Stomach (tissue), 9 donors: ENCODE measurements around the gene PHF1. TPM values are rescaled to one million over a fixed set of nuclear protein-coding genes. Genes with fewer than 3 reads are reported as not detected.
A peak's percentile ranks its signal among the peaks of the same experiment; 100 is the strongest.

ENCODE experiments used
- DNase-seq, 2 donors: peaks; one replicate each; pipeline versions ENCODE4 v3.0.0 to v3.0.0-alpha.2; 2013 to 2019
- H3K27ac ChIP-seq, 5 donors: fragments of 200-600 bp in 4 of 5; sonication (generic) in 4 of 5; one replicate each; pipeline ENCODE4 v1.5.1; 2013 to 2019; ENCODE audit warnings: mild to moderate bottlenecking in 1 of 5, moderate library complexity in 1 of 5
- H3K27me3 ChIP-seq, 3 donors: fragments of 200-600 bp; sonication (generic); one replicate each; pipeline ENCODE4 v1.5.1; 2017 to 2019; ENCODE audit warnings: mixed run types in 1 of 3
- H3K36me3 ChIP-seq, 4 donors: fragments of 200-600 bp; sonication (generic); 1 replicate in 3 of 4; 2 replicates in 1 of 4; pipeline ENCODE4 v1.5.1; 2016 to 2019
- H3K4me1 ChIP-seq, 4 donors: fragments of 200-600 bp; sonication (generic); one replicate each; pipeline ENCODE4 v1.5.1; 2016 to 2019
- H3K4me3 ChIP-seq, 4 donors: fragments of 200-600 bp; sonication (generic) in 3 of 4; one replicate each; pipeline ENCODE4 v1.5.1; 2016 to 2019; ENCODE audit warnings: mild to moderate bottlenecking in 1 of 4
- H3K9me3 ChIP-seq, 4 donors: fragments of 200-600 bp; sonication (generic); one replicate each; pipeline ENCODE4 v1.5.1; 2016 to 2019
- EP300 ChIP-seq: sonication (generic); formaldehyde crosslinking; IDR thresholded peaks from one replicate; pipeline ENCODE4 v1.6.1; 2017; ENCODE audit warnings: antibody characterized with exemption
- POLR2A ChIP-seq, 4 donors: fragments of 450-650 bp; IDR thresholded peaks; one replicate each; pipeline ENCODE4 v1.6.1; 2016; ENCODE audit warnings: antibody characterized with exemption in 4 of 4, control low read depth in 2 of 4, mild to moderate bottlenecking in 1 of 4, moderate library complexity in 1 of 4
- POLR2AphosphoS5 ChIP-seq, 3 donors: sonication (generic); formaldehyde crosslinking; IDR thresholded peaks; one replicate each; pipeline ENCODE4 v1.6.1; 2016; ENCODE audit warnings: antibody characterized with exemption in 3 of 3
- WGBS, 5 donors: extraction: QIAGEN DNeasy Blood & Tissue Kit in 3 of 5; methylation state at CpG; one replicate each; pipeline versions ENCODE4 v1.1.5 to v1.1.7; 2013 to 2018; 5-methylcytosine and 5-hydroxymethylcytosine counted together
- intact Hi-C: fragments of 100-400 bp; cut with DNase I; formaldehyde crosslinking; loops from one replicate; pipeline ENCODE4 v1.15.1; 2023; ENCODE audit warnings: low total_unique reads
- polyA plus RNA-seq, 3 donors: library from polyadenylated mRNA; stranded (reverse); fragments of 200-250 nt; gene quantifications; one replicate each; pipeline ENCODE4 v1.2.3, GENCODE V29; 2013
- total RNA-seq, 5 donors: library from RNA; depleted of rRNA; stranded (reverse); fragments of >200 nt; gene quantifications; one replicate each; pipeline versions ENCODE4 v1.1.0 to v1.2.3, GENCODE V29; 2014 to 2016
- TF ChIP-seq, protein P1 (sequence below), 7 experiments: fragments of 450-650 bp in 4 of 7; fragments of 200-600 bp in 3 of 7; sonication (generic) in 3 of 7; IDR thresholded peaks; one replicate each; pipeline ENCODE4 v1.5.1; 2016 to 2019; ENCODE audit warnings: antibody characterized with exemption in 7 of 7, control low read depth in 2 of 7, mild to moderate bottlenecking in 1 of 7
- donor health status: healthy with polysubstance abuse.
- donor health status: Bipolar disorder and iron deficiency.
- donor health status: healthy.

Gene PHF1
- total and polyA plus RNA-seq, 8 donors, result 22.0 to 125 (median 69.4) TPM

DNA sequence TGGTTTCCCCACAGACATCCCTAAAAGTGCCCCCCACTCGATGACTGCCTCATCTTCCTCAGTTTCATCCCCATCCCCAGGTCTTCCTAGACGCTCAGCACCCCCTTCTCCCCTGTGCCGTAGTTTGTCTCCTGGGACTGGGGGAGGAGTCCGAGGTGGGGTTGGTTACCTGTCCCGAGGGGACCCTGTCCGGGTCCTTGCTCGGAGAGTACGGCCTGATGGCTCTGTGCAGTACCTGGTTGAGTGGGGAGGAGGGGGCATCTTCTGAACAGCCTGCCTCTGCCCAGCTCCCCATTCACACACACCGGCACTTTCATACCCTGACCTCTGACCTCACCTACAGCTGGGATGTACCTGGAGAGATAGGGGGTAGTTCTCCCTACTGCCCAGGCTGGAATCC, 5.0 kb downstream of the PHF1 start:
- H3K9me3 ChIP-seq, result no peaks in the 10 kb centered on the region
- H3K4me3 ChIP-seq, result peak overlapping the region in 1 of 4 donors; percentile 83
- peaks cover 45 to 88% (median 77%) of the 10 kb centered on the region in 4 donors for H3K4me1 ChIP-seq
- intact Hi-C loops, result no loop called here
- WGBS, 5 donors, result 64 to 77% (median 72%) methylated on average over 8 to 9 of the region's 9 CpGs
- H3K36me3 ChIP-seq, result peaks cover 32 to 46% (median 44%) of the 10 kb centered on the region in 4 donors
- H3K27me3 ChIP-seq, result no peaks in the 10 kb centered on the region
- no peak for DNase-seq
- no peak for TF ChIP-seq POLR2AphosphoS5 (IDR thresholded peaks at IDR 0.05)
- H3K27ac ChIP-seq, result peak overlapping the region in 3 of 5 donors; percentile 92 to 95 (median 93)

DNA sequence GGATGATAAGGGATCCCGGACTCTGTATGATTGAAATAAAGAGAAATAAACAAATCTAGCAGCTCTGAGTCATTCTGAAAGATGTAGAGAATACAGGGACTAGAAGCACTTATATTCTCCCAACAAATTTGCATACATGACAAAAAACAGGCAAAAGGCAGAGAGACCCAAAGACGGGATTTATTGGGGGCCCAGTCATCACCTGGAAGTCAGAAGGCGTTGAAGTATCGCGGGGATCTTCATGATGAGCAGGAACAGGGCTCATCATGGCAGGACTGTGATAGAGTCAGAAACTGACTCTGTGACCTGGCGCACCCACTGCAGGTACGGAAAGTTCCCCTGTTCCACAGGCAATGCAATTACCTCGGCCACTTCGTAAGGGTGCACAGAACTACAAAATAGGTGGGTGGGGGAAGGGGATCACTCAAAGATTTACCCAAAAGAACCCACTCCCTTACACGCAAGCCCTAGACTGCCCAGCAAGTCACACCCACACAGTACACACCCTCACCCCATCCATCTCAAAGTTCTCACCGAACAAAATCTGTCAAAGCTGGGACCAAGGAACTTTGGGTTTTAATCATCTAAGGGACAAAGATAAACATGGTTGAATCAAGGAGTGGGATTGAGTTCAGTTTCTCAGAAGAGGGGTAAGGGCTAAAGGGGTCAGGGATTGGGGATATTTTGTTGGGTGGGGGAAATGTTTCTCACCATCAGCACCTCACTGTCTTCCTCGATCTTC, 5.7 kb downstream of the PHF1 start:
- WGBS, 5 donors, result 30 to 47% (median 38%) methylated on average over 12 of the region's 12 CpGs
- Histone ChIP-seq H3K36me3 (peaks cover 32 to 46% (median 44%) of the 10 kb centered on the region in 4 donors), H3K4me1 (peaks cover 43 to 86% (median 72%) of the 10 kb centered on the region in 4 donors), H3K27ac (peak overlapping the region in 4 of 5 donors; percentile 92 to 95 (median 94)), H3K9me3 (no peaks in the 10 kb centered on the region), H3K27me3 (no peaks in the 10 kb centered on the region), H3K4me3 (peak overlapping the region; percentile 57 to 83 (median 76))
- TF ChIP-seq, protein P1, sequence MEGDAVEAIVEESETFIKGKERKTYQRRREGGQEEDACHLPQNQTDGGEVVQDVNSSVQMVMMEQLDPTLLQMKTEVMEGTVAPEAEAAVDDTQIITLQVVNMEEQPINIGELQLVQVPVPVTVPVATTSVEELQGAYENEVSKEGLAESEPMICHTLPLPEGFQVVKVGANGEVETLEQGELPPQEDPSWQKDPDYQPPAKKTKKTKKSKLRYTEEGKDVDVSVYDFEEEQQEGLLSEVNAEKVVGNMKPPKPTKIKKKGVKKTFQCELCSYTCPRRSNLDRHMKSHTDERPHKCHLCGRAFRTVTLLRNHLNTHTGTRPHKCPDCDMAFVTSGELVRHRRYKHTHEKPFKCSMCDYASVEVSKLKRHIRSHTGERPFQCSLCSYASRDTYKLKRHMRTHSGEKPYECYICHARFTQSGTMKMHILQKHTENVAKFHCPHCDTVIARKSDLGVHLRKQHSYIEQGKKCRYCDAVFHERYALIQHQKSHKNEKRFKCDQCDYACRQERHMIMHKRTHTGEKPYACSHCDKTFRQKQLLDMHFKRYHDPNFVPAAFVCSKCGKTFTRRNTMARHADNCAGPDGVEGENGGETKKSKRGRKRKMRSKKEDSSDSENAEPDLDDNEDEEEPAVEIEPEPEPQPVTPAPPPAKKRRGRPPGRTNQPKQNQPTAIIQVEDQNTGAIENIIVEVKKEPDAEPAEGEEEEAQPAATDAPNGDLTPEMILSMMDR (IDR thresholded peaks at IDR 0.05), result no peak
- no peak for TF ChIP-seq POLR2A (IDR thresholded peaks at IDR 0.05)
- TF ChIP-seq EP300, result no peak
- TF ChIP-seq POLR2AphosphoS5 (IDR thresholded peaks at IDR 0.05), result no peak
- DNase-seq, result no peak
- intact Hi-C loops, result no loop called here

DNA sequence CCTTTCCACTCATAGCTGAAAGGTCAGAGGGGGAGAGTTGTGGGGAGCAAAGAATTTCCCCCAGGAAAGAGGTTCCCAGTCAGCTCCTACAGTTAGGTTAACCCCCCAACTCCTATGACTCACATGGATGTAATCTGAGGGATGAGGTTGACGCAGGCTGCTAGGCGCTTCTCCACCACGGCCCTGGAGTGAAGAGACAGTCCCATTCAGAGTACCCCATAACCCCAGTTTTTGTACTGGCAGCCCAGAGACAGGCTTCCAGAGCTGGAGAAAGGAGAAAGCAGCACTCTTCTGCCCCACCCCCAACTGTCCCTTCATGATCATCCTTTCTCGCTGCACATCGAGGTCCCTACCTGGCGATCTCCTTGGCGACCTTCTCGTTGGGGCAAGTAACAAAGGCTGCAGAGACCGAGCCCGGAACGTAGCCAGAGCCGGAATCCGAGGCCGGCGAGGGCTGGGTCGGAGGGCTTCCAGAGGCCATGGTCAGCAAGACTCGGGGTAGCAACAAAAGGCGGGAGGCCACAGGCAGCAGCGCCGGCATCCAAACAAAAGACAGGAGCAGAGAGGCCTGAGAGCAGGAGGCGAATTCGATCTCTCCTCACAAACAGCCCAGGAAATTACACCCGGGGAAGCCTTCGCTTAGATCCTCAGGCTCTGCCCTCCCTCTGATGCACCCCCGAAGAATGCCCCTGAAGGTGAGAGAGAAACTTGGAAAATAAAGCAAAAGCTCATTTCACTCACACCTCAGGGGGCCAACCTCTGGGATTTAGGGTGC, 6.5 kb downstream of the PHF1 start:
- intact Hi-C loops, result no loop called here
- no peak for TF ChIP-seq POLR2A (IDR thresholded peaks at IDR 0.05)
- TF ChIP-seq POLR2AphosphoS5 (IDR thresholded peaks at IDR 0.05), result no peak
- no peaks in the 10 kb centered on the region for H3K27me3 ChIP-seq
- 0 to 2% (median 1%) methylated on average over 19 to 25 of the region's 25 CpGs for WGBS, 5 donors
- peak overlapping the region; percentile 57 to 83 (median 76) for H3K4me3 ChIP-seq
- H3K9me3 ChIP-seq, result no peaks in the 10 kb centered on the region
- no peak for DNase-seq
- H3K27ac ChIP-seq, result peak overlapping the region; percentile 77 to 95 (median 93)
- H3K36me3 ChIP-seq, result peaks cover 32 to 44% (median 42%) of the 10 kb centered on the region in 4 donors
- H3K4me1 ChIP-seq, result peaks cover 36 to 79% (median 65%) of the 10 kb centered on the region in 4 donors

DNA sequence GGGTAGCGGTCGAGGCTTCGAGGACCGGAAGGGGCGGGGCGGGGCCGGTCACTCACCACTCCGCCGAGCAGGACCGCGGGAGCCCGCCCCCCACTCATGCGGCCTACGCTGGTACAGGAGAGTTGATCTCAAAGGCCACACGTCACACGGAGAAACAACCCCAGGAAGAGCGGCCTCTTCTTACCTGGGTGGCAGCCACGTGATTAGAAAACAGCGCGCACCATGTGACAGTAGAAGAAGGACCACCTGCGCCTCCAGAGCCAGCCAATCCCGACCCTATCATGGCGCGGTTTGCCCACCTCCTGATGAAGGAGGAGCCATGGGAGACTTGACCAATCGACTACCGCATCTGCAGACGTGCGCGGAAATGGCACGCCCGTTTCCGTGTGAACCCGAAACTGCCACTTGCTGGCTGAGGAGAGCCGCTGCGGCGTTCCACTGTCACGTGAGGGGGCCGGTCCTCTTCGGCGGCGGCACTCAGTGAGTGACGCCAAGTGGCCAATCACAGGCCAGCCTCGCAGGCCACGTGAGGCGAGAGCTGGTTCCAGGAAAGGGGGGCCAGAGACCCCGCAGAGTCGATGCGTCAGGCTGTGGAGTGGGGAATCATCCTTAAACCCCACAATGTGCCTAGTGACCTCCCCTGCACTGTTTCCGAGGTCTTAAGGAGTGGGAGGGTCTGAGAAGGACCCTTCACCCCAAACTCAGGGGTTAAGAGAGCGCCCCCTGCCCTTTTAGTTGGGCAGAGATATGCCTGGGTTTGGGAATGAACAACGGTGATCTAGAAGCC, 7.3 kb downstream of the PHF1 start, which contains the start of gene CUTA:
CUTA (minus strand) TSS at position 205 of the 787 bp plus-strand sequence; CDS start at position 98, 107 bp downstream.
- H3K36me3 ChIP-seq, result peaks cover 31 to 36% (median 34%) of the 10 kb centered on the region in 4 donors
- DNase-seq, result peak; percentile 99 to 100
- H3K4me1 ChIP-seq, result peaks cover 33 to 71% (median 58%) of the 10 kb centered on the region in 4 donors
- intact Hi-C loops, result no loop called here
- no peak for TF ChIP-seq EP300
- TF ChIP-seq, protein P1 (IDR thresholded peaks at IDR 0.05), result peak in 1 of 7 experiments; percentile 22
- TF ChIP-seq POLR2A (IDR thresholded peaks at IDR 0.05), result peak in 2 of 4 donors; percentile 31 to 75
- peak; percentile 83 to 95 (median 93) for TF ChIP-seq POLR2AphosphoS5 (IDR thresholded peaks at IDR 0.05)
- H3K4me3 ChIP-seq, result peak within 1 kb of the TSS; percentile 57 to 83 (median 76)
- H3K27me3 ChIP-seq, result no peaks in the 10 kb centered on the region
- no peaks in the 10 kb centered on the region for H3K9me3 ChIP-seq
- H3K27ac ChIP-seq, result peak within 1 kb of the TSS; percentile 77 to 95 (median 93)
- 0 to 3% (median 1%) methylated on average over 17 to 51 of the region's 51 CpGs for WGBS, 5 donors
